ENCODE measurements around the gene AAK1.
A peak's percentile ranks its signal among the peaks of the same experiment; 100 is the strongest.

AAK1 gene

DNA sequence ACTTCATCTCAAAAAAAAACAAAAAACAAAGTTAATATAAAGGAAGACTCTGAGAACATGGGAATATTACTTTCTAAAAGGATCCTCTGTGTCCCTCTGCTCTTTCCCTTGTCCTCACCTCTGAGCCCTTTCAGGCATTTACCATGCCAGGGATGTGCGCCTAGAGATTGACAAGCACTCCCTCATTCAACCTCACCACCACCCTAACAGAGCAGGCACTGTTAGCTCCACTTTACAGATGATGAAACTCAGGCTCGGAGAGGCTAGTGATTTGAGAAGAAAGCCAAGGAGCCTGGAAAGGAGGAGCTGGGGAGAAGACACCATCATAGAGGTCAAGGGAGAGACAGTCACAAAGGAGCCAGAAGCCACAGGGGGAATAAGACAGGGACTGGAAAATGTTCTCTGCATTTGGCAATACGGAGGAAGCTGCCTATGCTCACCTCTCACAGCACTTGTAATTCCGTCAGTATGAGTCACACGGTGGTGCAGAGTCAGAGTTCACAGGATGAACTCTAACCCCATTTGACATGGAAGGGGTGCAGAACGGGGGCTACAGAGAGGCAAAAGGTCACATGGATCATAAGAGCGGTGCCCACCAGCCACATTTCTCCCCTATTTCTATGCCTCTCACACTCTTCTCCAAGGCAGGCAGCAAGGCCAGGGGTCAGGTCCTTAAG is 104.5 kb downstream of the AAK1 start:
- DNase-seq (ENCODE audit: low spot score): peak; percentile 20

GRCh38 chr2:69538249-69538648 is 105.3 kb downstream of the AAK1 start:
- no peak for DNase-seq (ENCODE audit: low spot score)

- no peak for DNase-seq (ENCODE audit: low spot score)
Measured at GRCh38 chr2:69535817-69536241, 107.7 kb downstream of the AAK1 start.

- DNase-seq (ENCODE audit: low spot score): no peak
Measured at GRCh38 chr2:69531186-69531585, 112.4 kb downstream of the AAK1 start.

DNA sequence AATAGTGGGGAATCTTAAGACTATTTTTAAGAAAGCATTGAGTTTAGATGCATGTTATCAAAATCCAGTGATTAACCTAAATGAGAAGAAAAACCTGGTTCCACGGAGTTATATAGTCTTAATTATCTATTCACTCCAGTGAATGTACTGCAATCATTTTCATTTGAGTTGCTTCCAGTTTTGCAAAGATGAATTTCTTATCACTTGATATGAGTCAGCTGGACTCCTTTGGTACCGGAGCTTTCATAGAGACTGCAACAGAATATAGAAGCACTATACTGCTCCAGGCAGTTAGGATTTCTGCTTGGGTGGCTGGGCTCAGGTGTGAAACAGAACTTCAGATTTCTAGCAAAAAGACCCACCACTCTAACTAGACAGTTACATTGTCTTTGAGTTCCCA is 114.1 kb downstream of the AAK1 start:
- no peak for DNase-seq (ENCODE audit: low spot score)

- no peak for DNase-seq (ENCODE audit: low spot score)
Measured at GRCh38 chr2:69525261-69525660, 118.3 kb downstream of the AAK1 start.

- DNase-seq (ENCODE audit: low spot score): no peak
Measured at GRCh38 chr2:69524799-69525198, 118.7 kb downstream of the AAK1 start.

DNA sequence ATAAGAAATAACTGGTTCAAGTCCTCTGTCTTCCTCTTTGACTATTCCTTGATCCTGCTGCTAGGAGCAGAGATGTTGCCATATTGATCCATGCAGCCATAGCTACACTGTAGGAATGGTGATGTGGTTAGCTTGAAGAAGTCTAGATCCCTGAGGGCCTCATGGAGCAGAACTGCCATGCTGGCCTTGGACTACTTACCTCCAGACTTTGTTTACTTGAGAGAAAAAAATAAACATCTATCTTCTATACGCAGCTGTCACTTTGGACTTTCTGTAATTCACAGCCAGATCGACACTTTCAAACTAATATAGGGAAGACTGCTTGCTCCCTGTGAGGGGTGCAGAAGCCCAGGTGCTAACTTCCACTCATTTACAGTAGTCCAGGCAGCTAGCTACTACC is 121.8 kb downstream of the AAK1 start:
- no peak for DNase-seq (ENCODE audit: low spot score)

DNA sequence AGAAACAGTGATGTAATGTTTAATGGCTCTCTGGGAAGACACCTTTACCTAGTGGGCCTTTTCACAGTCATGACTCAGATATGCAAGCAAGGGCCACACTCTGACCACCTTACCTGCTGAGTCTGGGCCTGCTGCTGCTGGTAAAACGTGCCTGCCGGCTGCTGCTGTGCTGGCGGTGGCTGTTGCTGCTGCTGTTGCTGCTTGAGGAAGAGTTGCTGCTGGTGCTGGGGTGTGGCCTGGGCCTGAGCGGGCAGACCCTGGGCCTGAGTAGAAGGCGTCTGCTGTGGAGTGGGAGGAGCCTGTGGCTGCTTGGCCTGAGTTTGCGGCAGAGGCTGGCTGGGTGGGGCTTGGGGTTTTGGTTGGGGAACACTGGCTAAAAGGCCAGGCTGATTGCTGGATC is 124.7 kb downstream of the AAK1 start:
- DNase-seq (ENCODE audit: low spot score): no peak

DNA sequence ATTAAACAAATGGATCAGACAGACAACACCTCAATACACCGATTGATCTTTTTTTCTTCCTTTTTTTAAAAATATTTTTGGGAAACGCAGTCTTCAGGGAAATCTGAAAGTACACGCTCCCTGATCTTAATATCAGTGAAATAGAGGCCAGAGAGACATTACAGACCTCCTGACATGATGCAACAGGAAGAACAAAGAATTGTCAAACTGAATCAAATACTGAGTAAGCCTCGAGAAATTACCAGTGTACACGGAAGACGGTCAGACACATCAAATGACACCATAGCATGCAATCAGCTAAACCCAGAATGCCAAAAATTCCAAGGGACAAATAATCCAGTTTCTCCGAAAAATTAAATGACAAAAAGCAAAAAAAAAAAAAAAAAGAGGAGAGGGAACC is 126.1 kb downstream of the AAK1 start:
- no peak for DNase-seq (ENCODE audit: low spot score)

- no peak for DNase-seq (ENCODE audit: low spot score)
Measured at GRCh38 chr2:69514819-69515218, 128.7 kb downstream of the AAK1 start.

DNA sequence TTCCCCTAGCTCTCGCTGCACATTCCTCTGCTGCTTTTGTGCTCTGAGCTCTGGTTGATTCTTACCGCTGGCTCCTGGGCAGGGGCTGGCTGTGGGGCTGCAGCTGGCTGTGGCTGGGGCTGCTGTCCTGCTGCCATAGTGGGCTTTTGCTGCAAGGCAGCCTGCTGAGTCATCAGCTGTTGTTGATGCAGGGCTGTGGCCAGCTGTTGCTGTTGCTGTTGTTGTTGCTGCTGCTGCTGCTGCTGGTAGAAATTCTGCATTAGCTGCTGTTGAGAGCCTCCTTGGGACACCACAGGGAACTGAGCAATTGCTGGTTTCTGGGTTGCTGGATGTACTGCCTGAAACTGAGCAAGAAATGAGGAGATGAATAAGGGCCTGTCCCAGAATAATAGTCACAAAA is 129.1 kb downstream of the AAK1 start:
- no peak for DNase-seq (ENCODE audit: low spot score)

DNA sequence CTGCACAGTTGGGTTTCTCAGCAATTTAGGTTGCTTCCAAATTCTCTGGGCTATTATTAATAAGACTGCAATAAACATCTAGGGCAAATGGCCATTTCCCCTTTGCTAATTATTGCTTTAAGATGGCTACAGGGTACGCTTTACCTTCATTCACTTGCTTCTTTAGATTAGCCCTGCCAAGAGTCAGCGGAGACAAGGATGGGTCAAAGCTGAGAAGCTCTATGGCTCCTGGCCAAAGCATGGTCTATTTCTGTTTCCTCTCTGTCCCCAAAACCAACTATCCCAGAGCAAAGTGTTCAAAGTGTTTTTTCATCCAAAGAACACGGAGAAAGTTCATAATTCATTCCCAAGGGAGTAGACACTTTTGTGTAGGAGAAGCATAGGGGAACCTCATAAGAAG is 131.1 kb downstream of the AAK1 start:
- DNase-seq (ENCODE audit: low spot score): no peak

DNA sequence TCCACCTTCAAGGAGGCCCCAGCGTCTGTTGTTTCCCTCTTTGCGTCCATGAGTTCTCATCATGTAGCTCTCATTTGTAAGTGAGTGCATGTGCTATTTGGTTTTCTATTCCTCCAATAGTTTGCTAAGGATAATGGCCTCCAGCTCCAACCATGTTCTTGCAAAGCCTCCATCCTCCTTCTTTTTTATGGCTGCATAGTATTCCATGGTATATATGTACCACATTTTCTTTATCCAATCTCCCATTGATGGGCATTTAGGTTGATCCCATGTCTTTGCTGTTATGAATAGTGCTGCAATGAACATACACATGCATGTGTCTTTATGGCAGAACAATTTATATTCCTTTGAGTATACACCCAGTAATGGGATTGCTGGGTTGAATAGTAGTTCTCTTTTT is 133.3 kb downstream of the AAK1 start:
- no peak for DNase-seq (ENCODE audit: low spot score)

DNA sequence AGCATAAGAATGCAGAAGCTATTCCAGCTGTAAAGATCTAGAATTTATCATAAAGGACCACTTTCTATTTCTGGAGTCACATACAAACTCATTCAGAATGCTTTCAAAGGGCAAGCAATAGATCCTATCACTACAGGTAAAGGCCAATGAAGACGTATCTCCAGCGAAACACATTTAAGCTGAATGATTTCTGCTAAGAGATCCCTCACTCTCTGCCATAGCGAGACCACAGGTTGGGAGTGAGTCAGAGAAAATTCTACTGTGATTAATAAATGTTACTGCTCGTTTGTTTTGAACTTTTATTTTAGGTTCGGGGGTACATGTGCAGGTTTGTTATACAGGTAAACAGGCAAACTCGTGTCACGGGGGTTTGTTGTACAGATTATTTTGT is 133.8 kb downstream of the AAK1 start:
- no peak for DNase-seq (ENCODE audit: low spot score)

- no peak for DNase-seq (ENCODE audit: low spot score)
Measured at GRCh38 chr2:69509011-69509749, 134.4 kb downstream of the AAK1 start.

DNA sequence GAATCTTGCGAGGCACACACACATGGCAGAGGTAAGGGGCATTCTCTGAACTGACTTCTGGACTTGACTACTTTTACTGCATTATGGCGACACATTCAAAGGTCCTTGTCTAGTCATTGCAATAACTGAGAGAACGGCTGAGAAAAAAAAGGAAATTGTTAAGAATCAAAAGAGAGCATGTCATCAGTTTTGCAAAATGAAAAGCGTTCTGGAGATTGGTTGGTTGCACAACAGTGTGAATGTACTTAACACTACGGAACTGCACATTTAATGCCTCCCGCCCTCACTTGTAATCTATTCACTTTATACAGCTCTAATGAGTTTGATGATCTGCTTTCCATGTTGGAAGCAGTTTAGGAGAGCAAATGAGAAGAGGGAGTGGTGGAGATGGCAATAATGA is 137.8 kb downstream of the AAK1 start:
- DNase-seq (ENCODE audit: low spot score): no peak

- no peak for DNase-seq (ENCODE audit: low spot score)
Measured at GRCh38 chr2:69501301-69501700, 142.2 kb downstream of the AAK1 start.

GRCh38 chr2:69499966-69500365 is 143.6 kb downstream of the AAK1 start:
- no peak for DNase-seq (ENCODE audit: low spot score)

DNA sequence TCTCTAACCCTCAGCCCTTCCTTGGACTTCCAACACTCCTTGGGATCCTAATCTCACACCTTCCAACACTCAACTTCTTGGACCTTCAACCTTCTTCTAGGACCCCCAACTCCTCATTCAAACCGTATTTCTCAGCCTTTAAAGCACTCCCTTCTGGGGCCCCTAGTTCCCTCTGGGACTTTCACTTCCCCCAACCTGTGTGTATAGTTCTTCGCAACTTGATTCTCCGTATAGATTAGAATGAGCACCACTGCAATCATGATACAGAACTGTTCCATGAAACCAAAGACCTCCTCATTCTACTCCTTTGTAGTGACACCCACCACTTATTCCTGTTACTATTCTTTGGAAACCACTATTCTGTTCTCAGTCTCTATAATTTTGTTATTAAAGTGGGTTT is 144.3 kb downstream of the AAK1 start:
- DNase-seq (ENCODE audit: low spot score): no peak

DNA sequence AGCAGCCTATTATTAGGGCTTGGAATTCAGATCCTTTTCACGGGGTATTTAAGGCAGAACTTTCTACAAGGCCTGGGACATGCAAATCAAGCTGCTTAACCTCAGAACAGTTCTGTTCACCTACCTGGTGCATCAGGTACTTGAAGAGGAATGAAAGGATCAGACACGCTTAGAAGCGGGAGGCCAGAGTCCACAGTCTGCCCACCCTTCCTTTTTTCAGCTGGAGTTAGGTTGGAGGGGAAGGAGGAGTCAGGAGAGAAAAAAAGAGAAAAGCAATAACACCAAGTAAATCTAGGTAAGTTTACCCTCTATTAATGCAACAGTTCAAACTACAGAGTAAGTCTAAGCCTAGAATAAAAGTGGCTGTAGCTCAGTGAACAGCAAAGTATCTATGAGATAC is 147.7 kb downstream of the AAK1 start:
- no peak for DNase-seq (ENCODE audit: low spot score)

DNA sequence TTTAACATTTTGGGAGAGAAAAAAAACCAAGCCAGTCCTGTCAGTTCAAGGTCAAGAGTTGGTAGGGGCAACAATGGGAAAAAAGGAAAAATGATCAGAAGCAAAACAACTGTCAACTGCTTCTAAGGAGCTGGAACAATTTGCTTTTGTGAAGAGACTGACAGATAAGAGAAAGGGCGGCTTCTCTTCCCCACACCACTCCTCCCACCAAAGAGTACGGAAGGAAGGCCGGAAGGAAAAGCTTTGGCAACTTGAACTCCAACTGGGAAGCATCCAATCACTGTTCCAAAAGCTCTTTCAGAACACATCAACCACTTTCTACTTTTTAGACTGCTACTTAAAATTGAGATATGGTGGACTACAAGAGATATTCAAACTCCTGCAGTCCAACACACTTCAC is 148.5 kb downstream of the AAK1 start:
- no peak for DNase-seq (ENCODE audit: low spot score)

DNA sequence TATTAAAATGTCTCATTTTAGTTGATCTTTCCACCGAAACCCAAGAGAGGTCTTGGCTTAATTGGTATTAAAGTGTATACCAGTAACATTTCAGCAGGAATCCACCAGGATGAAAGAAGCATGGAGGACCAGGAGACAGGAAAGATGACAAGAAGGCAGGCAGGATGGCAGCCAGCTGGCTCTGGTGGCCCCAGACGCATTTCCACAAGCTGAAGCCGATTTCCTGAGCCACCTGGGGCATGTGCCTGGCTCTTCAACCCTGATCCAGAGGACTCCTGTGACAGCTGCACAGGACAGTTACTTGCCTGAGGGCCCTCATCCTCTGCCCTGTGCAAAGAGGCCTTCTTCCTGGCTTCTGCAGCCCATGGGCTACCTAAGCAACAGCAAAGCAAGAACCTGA is 149.4 kb downstream of the AAK1 start:
- DNase-seq (ENCODE audit: low spot score): no peak

DNA sequence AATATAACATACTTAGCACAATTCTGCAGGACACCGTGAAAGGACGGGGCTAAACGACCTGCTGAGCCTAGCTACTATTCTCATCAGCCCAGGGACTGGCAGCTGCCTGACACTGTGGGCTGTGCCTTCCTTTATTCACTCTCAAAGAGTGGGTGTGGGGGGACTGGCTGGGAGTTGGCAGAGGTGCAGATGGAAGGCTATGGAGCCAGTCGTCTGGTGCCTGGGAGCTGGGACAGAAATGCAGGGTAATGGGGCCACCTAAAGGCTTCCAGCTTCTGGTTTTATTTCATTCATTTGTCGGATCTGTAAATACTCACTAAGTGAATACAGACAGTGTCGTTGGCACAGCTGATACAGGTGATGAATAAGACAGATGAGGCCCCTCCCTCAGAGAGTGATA is 150.3 kb downstream of the AAK1 start:
- DNase-seq (ENCODE audit: low spot score): no peak

Measured in RKO (cell line).